Neural progenitor cell (in vitro differentiated cells): ENCODE results near the gene AKAP17A. TPM values are rescaled to one million over a fixed set of nuclear protein-coding genes. Genes with fewer than 3 reads are reported as not detected.

Experiments
- DNase-seq: peaks from one replicate; pipeline ENCODE4 v3.0.0-alpha.2; 2016; ENCODE audit warnings: low spot score
- H2AFZ ChIP-seq: fragments of 200-600 bp; sonication (generic); replicated peaks from 2 replicates; pipeline ENCODE4 v1.6.1; 2016; ENCODE audit warnings: antibody characterized with exemption
- H3F3A ChIP-seq: fragments of 200-600 bp; sonication (generic); 2 replicates; pipeline ENCODE4 v1.6.1; 2016; ENCODE audit warnings: antibody characterized with exemption, low read depth
- H3K27ac ChIP-seq: fragments of 200-600 bp; sonication (generic); 2 replicates; pipeline ENCODE4 v1.5.1; 2016; ENCODE audit warnings: mild to moderate bottlenecking
- H3K27me3 ChIP-seq: fragments of 200-600 bp; sonication (generic); 2 replicates; pipeline ENCODE4 v1.6.1; 2016; ENCODE audit warnings: mild to moderate bottlenecking, moderate library complexity
- H3K36me3 ChIP-seq: fragments of 200-600 bp; sonication (generic); 2 replicates; pipeline ENCODE4 v1.5.1; 2016
- H3K4me1 ChIP-seq: fragments of 200-600 bp; sonication (generic); 2 replicates; pipeline ENCODE4 v1.6.1; 2016; ENCODE audit warnings: mixed run types
- H3K4me2 ChIP-seq: fragments of 200-600 bp; sonication (generic); 2 replicates; pipeline ENCODE4 v1.6.1; 2016
- H3K4me3 ChIP-seq: fragments of 200-600 bp; sonication (generic); 2 replicates; pipeline ENCODE4 v1.5.1; 2016
- H3K79me2 ChIP-seq: fragments of 200-600 bp; sonication (generic); 2 replicates; pipeline ENCODE4 v1.6.1; 2016; ENCODE audit warnings: low read depth
- H3K9ac ChIP-seq: fragments of 200-600 bp; sonication (generic); 2 replicates; pipeline ENCODE4 v1.6.1; 2016
- H3K9me3 ChIP-seq: fragments of 200-600 bp; sonication (generic); 2 replicates; pipeline ENCODE4 v1.5.1; 2016; ENCODE audit warnings: low read depth
- H4K20me1 ChIP-seq: fragments of 200-600 bp; sonication (generic); 2 replicates; pipeline ENCODE4 v1.6.1; 2016; ENCODE audit warnings: low read depth
- H3K27ac Mint-ChIP-seq: 3 replicates; pipeline ENCODE4 v1.8.0; 2021; ENCODE audit warnings: mixed read lengths
- H3K27me3 Mint-ChIP-seq: 2 replicates; pipeline ENCODE4 v1.8.0; 2022; ENCODE audit warnings: low read depth, mild to moderate bottlenecking, inconsistent platforms, moderate library complexity, mixed read lengths; ENCODE audit not compliant: insufficient read depth
- H3K36me3 Mint-ChIP-seq: 3 replicates; pipeline ENCODE4 v1.8.0; 2021; ENCODE audit warnings: mixed read lengths
- H3K4me1 Mint-ChIP-seq: 3 replicates; pipeline ENCODE4 v1.8.0; 2021; ENCODE audit warnings: mixed read lengths
- H3K4me3 Mint-ChIP-seq: 3 replicates; pipeline ENCODE4 v1.8.0; 2021; ENCODE audit warnings: mild to moderate bottlenecking, moderate library complexity, mixed read lengths
- H3K9me3 Mint-ChIP-seq: 3 replicates; pipeline ENCODE4 v1.8.0; 2020; ENCODE audit warnings: mixed read lengths
- CTCF ChIP-seq: fragments of 200-600 bp; sonication (generic); IDR thresholded peaks from 2 replicates; pipeline ENCODE4 v1.5.1; 2017; ENCODE audit warnings: antibody characterized with exemption, mild to moderate bottlenecking
- EZH2 ChIP-seq: fragments of 200-600 bp; sonication (generic); IDR thresholded peaks from 2 replicates; pipeline ENCODE4 v1.6.1; 2017; ENCODE audit warnings: antibody characterized with exemption, mild to moderate bottlenecking, moderate library complexity
- EZH2phosphoT487 ChIP-seq: fragments of 200-600 bp; sonication (generic); IDR thresholded peaks from 2 replicates; pipeline ENCODE4 v1.6.1; 2017; ENCODE audit warnings: antibody characterized with exemption
- total RNA-seq: library from RNA; depleted of rRNA; stranded (reverse); fragments of >200 nt; gene quantifications from 2 replicates; pipeline ENCODE4 v1.2.3, GENCODE V29; 2015; ENCODE audit warnings: low replicate concordance

The AKAP17A gene
- total RNA-seq, 1 donor from 2014 or later: 10.7 TPM

GRCh38 chrX:1610166-1610565, 18.8 kb downstream of the AKAP17A start:
- Histone ChIP-seq H3K9me3 (no peaks in the 10 kb centered on the region), H4K20me1 (no peaks in the 10 kb centered on the region), H3K4me2 (no peak overlapping the region), H2AFZ (no peak overlapping the region), H3K36me3 (no peaks in the 10 kb centered on the region), H3K79me2 (no peaks in the 10 kb centered on the region), H3K4me3 (no peak overlapping the region), H3F3A (no peaks in the 10 kb centered on the region), H3K9ac (no peak overlapping the region), H3K27ac (no peak overlapping the region), H3K4me1 (no peaks in the 10 kb centered on the region), H3K27me3 (no peaks in the 10 kb centered on the region)
- no peak for DNase-seq
- H3K36me3 Mint-ChIP-seq: peaks cover 3% of the 10 kb centered on the region
- H3K27ac Mint-ChIP-seq: no peak overlapping the region
- H3K4me1 Mint-ChIP-seq: peaks cover 3% of the 10 kb centered on the region
- no peaks in the 10 kb centered on the region for H3K9me3 Mint-ChIP-seq
- peaks cover 6% of the 10 kb centered on the region for H3K27me3 Mint-ChIP-seq
- H3K4me3 Mint-ChIP-seq: no peak overlapping the region
- TF ChIP-seq EZH2 (no peak), CTCF (no peak), EZH2phosphoT487 (no peak)

- no peaks in the 10 kb centered on the region for H4K20me1 ChIP-seq
- no peak overlapping the region for H3K4me2 ChIP-seq
- no peak for DNase-seq
- Mint-ChIP-seq H3K27me3 (peaks cover 9% of the 10 kb centered on the region), H3K4me3 (no peak overlapping the region), H3K36me3 (no peaks in the 10 kb centered on the region), H3K27ac (no peak overlapping the region), H3K9me3 (no peaks in the 10 kb centered on the region), H3K4me1 (peaks cover 3% of the 10 kb centered on the region)
- no peak overlapping the region for H3K27ac ChIP-seq
- no peak overlapping the region for H3K4me3 ChIP-seq
- no peaks in the 10 kb centered on the region for H3K79me2 ChIP-seq
- H3K9me3 ChIP-seq: no peaks in the 10 kb centered on the region
- TF ChIP-seq EZH2: no peak
- no peak for TF ChIP-seq EZH2phosphoT487
- TF ChIP-seq CTCF: no peak
- H3K27me3 ChIP-seq: no peaks in the 10 kb centered on the region
- H3F3A ChIP-seq: no peaks in the 10 kb centered on the region
- H3K9ac ChIP-seq: no peak overlapping the region
- no peaks in the 10 kb centered on the region for H3K36me3 ChIP-seq
- H2AFZ ChIP-seq: no peak overlapping the region
- no peaks in the 10 kb centered on the region for H3K4me1 ChIP-seq
These were observed 19.3 kb downstream of the AKAP17A start for GRCh38 chrX:1610736-1611135.

GRCh38 chrX:1612641-1613286, 21.4 kb downstream of the AKAP17A start:
- Histone ChIP-seq H3K27me3 (no peaks in the 10 kb centered on the region), H3K4me1 (no peaks in the 10 kb centered on the region), H3K4me2 (no peak overlapping the region), H3K27ac (no peak overlapping the region), H3K79me2 (no peaks in the 10 kb centered on the region), H2AFZ (no peak overlapping the region), H3K4me3 (no peak overlapping the region), H3K36me3 (no peaks in the 10 kb centered on the region), H3K9ac (no peak overlapping the region), H4K20me1 (no peaks in the 10 kb centered on the region), H3K9me3 (no peaks in the 10 kb centered on the region), H3F3A (no peaks in the 10 kb centered on the region)
- no peaks in the 10 kb centered on the region for H3K9me3 Mint-ChIP-seq
- peak overlapping the region; percentile 33 for H3K27ac Mint-ChIP-seq
- no peak overlapping the region for H3K4me3 Mint-ChIP-seq
- TF ChIP-seq EZH2phosphoT487 (no peak), CTCF (no peak), EZH2 (no peak)
- no peaks in the 10 kb centered on the region for H3K36me3 Mint-ChIP-seq
- peaks cover 9% of the 10 kb centered on the region for H3K27me3 Mint-ChIP-seq
- no peak for DNase-seq
- peaks cover 3% of the 10 kb centered on the region for H3K4me1 Mint-ChIP-seq
